SK-N-MC (cell line): Measurements from ENCODE around the gene ATXN1.

ENCODE experiments used
- EZH2 ChIP-seq: fragments of 200-600 bp; sonication (generic); IDR thresholded peaks from one replicate; pipeline ENCODE4 v1.6.1; 2017; ENCODE audit warnings: antibody characterized with exemption
- FOXP2 ChIP-seq: optimal IDR thresholded peaks from 2 replicates; pipeline ENCODE3; 2011; ENCODE audit warnings: mild to moderate bottlenecking, moderate library complexity; ENCODE audit not compliant: insufficient read depth; ENCODE audit errors: extremely low read length, control extremely low read depth
- POLR2AphosphoS5 ChIP-seq: IDR thresholded peaks from 2 replicates; pipeline ENCODE4 v1.6.1; 2012; ENCODE audit warnings: mild to moderate bottlenecking, low read depth, low read length, borderline replicate concordance

DNA sequence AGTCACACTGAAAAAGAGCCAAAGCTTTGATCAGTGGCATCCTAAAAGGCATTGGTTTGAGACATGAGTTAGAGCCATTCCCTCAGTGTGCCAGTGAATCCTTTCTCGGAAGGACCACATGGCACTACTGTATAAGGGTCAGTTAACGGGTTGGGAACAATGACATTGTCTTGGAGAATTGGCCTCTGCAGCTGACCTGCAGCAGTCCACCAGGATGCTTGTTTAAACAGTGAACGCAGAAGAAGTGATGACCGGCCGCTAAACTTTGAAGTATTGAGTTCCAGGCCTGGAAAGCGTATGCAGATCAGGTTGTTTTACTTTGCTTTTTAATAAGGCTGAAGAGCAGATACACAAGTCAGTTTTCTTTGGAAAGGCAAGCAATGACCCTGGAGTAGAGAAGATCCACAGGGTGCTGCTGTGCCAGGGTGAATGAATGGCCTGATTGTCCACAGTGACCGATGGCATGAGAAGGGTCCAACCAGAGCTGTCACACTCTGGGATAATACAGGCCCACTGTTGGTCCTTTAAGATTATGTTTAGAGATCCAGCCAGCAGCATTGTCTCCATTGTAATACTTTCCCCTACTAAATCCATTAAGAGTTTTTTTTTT lies 465.1 kb downstream of the ATXN1 start:
- no peak for TF ChIP-seq EZH2
- TF ChIP-seq POLR2AphosphoS5: no peak
- no peak for TF ChIP-seq FOXP2
